ENCODE data around the gene ERGIC1.

Gene ERGIC1

GRCh38 chr5:172945151-172945550, 111.1 kb downstream of the ERGIC1 start:
- Histone ChIP-seq H3K9me3 (ENCODE audit: control insufficient read depth, insufficient read depth, low read length) (no peaks in the 10 kb centered on the region), H3K9ac (ENCODE audit: low read depth, low read length) (no peak overlapping the region), H3K4me1 (ENCODE audit: control insufficient read depth, insufficient read depth, low read length) (peaks cover 15% of the 10 kb centered on the region), H3K4me3 (ENCODE audit: low read depth, low read length) (no peak overlapping the region), H3K36me3 (ENCODE audit: control insufficient read depth, insufficient read depth, low read length) (peaks cover 9% of the 10 kb centered on the region), H3K27me3 (ENCODE audit: control insufficient read depth, insufficient read depth, low read length) (no peaks in the 10 kb centered on the region)

GRCh38 chr5:172946146-172946545, 112.1 kb downstream of the ERGIC1 start:
- H3K4me1 ChIP-seq (ENCODE audit: control insufficient read depth, insufficient read depth, low read length) = peaks cover 15% of the 10 kb centered on the region
- H3K27me3 ChIP-seq (ENCODE audit: control insufficient read depth, insufficient read depth, low read length) = no peaks in the 10 kb centered on the region
- H3K36me3 ChIP-seq (ENCODE audit: control insufficient read depth, insufficient read depth, low read length) = peaks cover 5% of the 10 kb centered on the region
- H3K9ac ChIP-seq (ENCODE audit: low read depth, low read length) = no peak overlapping the region
- H3K4me3 ChIP-seq (ENCODE audit: low read depth, low read length) = no peak overlapping the region
- H3K9me3 ChIP-seq (ENCODE audit: control insufficient read depth, insufficient read depth, low read length) = no peaks in the 10 kb centered on the region

- no peaks in the 10 kb centered on the region for H3K9me3 ChIP-seq (ENCODE audit: control insufficient read depth, insufficient read depth, low read length)
- H3K4me3 ChIP-seq (ENCODE audit: low read depth, low read length) = no peak overlapping the region
- H3K4me1 ChIP-seq (ENCODE audit: control insufficient read depth, insufficient read depth, low read length) = no peaks in the 10 kb centered on the region
- H3K9ac ChIP-seq (ENCODE audit: low read depth, low read length) = no peak overlapping the region
- peaks cover 5% of the 10 kb centered on the region for H3K36me3 ChIP-seq (ENCODE audit: control insufficient read depth, insufficient read depth, low read length)
- H3K27me3 ChIP-seq (ENCODE audit: control insufficient read depth, insufficient read depth, low read length) = no peaks in the 10 kb centered on the region
These were observed 115.4 kb downstream of the ERGIC1 start for GRCh38 chr5:172949426-172949825.

- Histone ChIP-seq H3K36me3 (ENCODE audit: control insufficient read depth, insufficient read depth, low read length) (peaks cover 5% of the 10 kb centered on the region), H3K27me3 (ENCODE audit: control insufficient read depth, insufficient read depth, low read length) (no peaks in the 10 kb centered on the region), H3K9me3 (ENCODE audit: control insufficient read depth, insufficient read depth, low read length) (no peaks in the 10 kb centered on the region), H3K9ac (ENCODE audit: low read depth, low read length) (no peak overlapping the region), H3K4me3 (ENCODE audit: low read depth, low read length) (no peak overlapping the region), H3K4me1 (ENCODE audit: control insufficient read depth, insufficient read depth, low read length) (peaks cover 3% of the 10 kb centered on the region)
These were observed 116.3 kb downstream of the ERGIC1 start for GRCh38 chr5:172950176-172950965.

- Histone ChIP-seq H3K4me1 (ENCODE audit: control insufficient read depth, insufficient read depth, low read length) (peaks cover 3% of the 10 kb centered on the region), H3K27me3 (ENCODE audit: control insufficient read depth, insufficient read depth, low read length) (no peaks in the 10 kb centered on the region), H3K4me3 (ENCODE audit: low read depth, low read length) (no peak overlapping the region), H3K9ac (ENCODE audit: low read depth, low read length) (no peak overlapping the region), H3K9me3 (ENCODE audit: control insufficient read depth, insufficient read depth, low read length) (no peaks in the 10 kb centered on the region), H3K36me3 (ENCODE audit: control insufficient read depth, insufficient read depth, low read length) (peaks cover under 1% of the 10 kb centered on the region)
These were observed 117.5 kb downstream of the ERGIC1 start for GRCh38 chr5:172951371-172952033.

GRCh38 chr5:172952034-172952511, 118.0 kb downstream of the ERGIC1 start:
- Histone ChIP-seq H3K4me3 (ENCODE audit: low read depth, low read length) (no peak overlapping the region), H3K27me3 (ENCODE audit: control insufficient read depth, insufficient read depth, low read length) (peaks cover 2% of the 10 kb centered on the region), H3K36me3 (ENCODE audit: control insufficient read depth, insufficient read depth, low read length) (no peaks in the 10 kb centered on the region), H3K9me3 (ENCODE audit: control insufficient read depth, insufficient read depth, low read length) (no peaks in the 10 kb centered on the region), H3K9ac (ENCODE audit: low read depth, low read length) (no peak overlapping the region), H3K4me1 (ENCODE audit: control insufficient read depth, insufficient read depth, low read length) (peaks cover 3% of the 10 kb centered on the region)

GRCh38 chr5:172953776-172954675, 120.0 kb downstream of the ERGIC1 start:
- H3K36me3 ChIP-seq (ENCODE audit: control insufficient read depth, insufficient read depth, low read length) = no peaks in the 10 kb centered on the region
- no peak overlapping the region for H3K9ac ChIP-seq (ENCODE audit: low read depth, low read length)
- no peaks in the 10 kb centered on the region for H3K9me3 ChIP-seq (ENCODE audit: control insufficient read depth, insufficient read depth, low read length)
- no peak overlapping the region for H3K4me3 ChIP-seq (ENCODE audit: low read depth, low read length)
- peaks cover 4% of the 10 kb centered on the region for H3K27me3 ChIP-seq (ENCODE audit: control insufficient read depth, insufficient read depth, low read length)
- peaks cover 3% of the 10 kb centered on the region for H3K4me1 ChIP-seq (ENCODE audit: control insufficient read depth, insufficient read depth, low read length)

GRCh38 chr5:172954751-172955159, 120.7 kb downstream of the ERGIC1 start:
- H3K4me3 ChIP-seq (ENCODE audit: low read depth, low read length) = no peak overlapping the region
- no peaks in the 10 kb centered on the region for H3K9me3 ChIP-seq (ENCODE audit: control insufficient read depth, insufficient read depth, low read length)
- H3K36me3 ChIP-seq (ENCODE audit: control insufficient read depth, insufficient read depth, low read length) = no peaks in the 10 kb centered on the region
- H3K9ac ChIP-seq (ENCODE audit: low read depth, low read length) = no peak overlapping the region
- H3K4me1 ChIP-seq (ENCODE audit: control insufficient read depth, insufficient read depth, low read length) = peaks cover 3% of the 10 kb centered on the region
- H3K27me3 ChIP-seq (ENCODE audit: control insufficient read depth, insufficient read depth, low read length) = peaks cover 4% of the 10 kb centered on the region

GRCh38 chr5:172956228-172956627, 122.2 kb downstream of the ERGIC1 start:
- no peak overlapping the region for H3K9ac ChIP-seq (ENCODE audit: low read depth, low read length)
- H3K4me3 ChIP-seq (ENCODE audit: low read depth, low read length) = no peak overlapping the region
- H3K4me1 ChIP-seq (ENCODE audit: control insufficient read depth, insufficient read depth, low read length) = peaks cover 3% of the 10 kb centered on the region
- peaks cover 4% of the 10 kb centered on the region for H3K27me3 ChIP-seq (ENCODE audit: control insufficient read depth, insufficient read depth, low read length)
- H3K9me3 ChIP-seq (ENCODE audit: control insufficient read depth, insufficient read depth, low read length) = no peaks in the 10 kb centered on the region
- H3K36me3 ChIP-seq (ENCODE audit: control insufficient read depth, insufficient read depth, low read length) = no peaks in the 10 kb centered on the region

- no peak overlapping the region for H3K9ac ChIP-seq (ENCODE audit: low read depth, low read length)
These were observed 122.9 kb downstream of the ERGIC1 start for GRCh38 chr5:172956936-172957335.

GRCh38 chr5:172957458-172957857, 123.4 kb downstream of the ERGIC1 start:
- H3K9me3 ChIP-seq (ENCODE audit: control insufficient read depth, insufficient read depth, low read length) = no peaks in the 10 kb centered on the region
- H3K4me3 ChIP-seq (ENCODE audit: low read depth, low read length) = no peak overlapping the region
- H3K27me3 ChIP-seq (ENCODE audit: control insufficient read depth, insufficient read depth, low read length) = peaks cover 4% of the 10 kb centered on the region
- peaks cover 3% of the 10 kb centered on the region for H3K4me1 ChIP-seq (ENCODE audit: control insufficient read depth, insufficient read depth, low read length)
- no peak overlapping the region for H3K9ac ChIP-seq (ENCODE audit: low read depth, low read length)
- no peaks in the 10 kb centered on the region for H3K36me3 ChIP-seq (ENCODE audit: control insufficient read depth, insufficient read depth, low read length)

More at GRCh38 chr5:172956936-172957335, 122.9 kb downstream of the ERGIC1 start:
- Histone ChIP-seq H3K27me3 (ENCODE audit: control insufficient read depth, insufficient read depth, low read length) (peaks cover 4% of the 10 kb centered on the region), H3K4me3 (ENCODE audit: low read depth, low read length) (no peak overlapping the region), H3K36me3 (ENCODE audit: control insufficient read depth, insufficient read depth, low read length) (no peaks in the 10 kb centered on the region), H3K4me1 (ENCODE audit: control insufficient read depth, insufficient read depth, low read length) (peaks cover 3% of the 10 kb centered on the region), H3K9me3 (ENCODE audit: control insufficient read depth, insufficient read depth, low read length) (no peaks in the 10 kb centered on the region)

Data from iPS-15b (cell line).